GM18520 (cell line): ENCODE data around the gene COQ8B.

Experiments used
- ATAC-seq: cut with Tn5 transposase; IDR thresholded peaks from one replicate; pipeline ENCODE4 v1.9.1; 2021; ENCODE audit not compliant: unreplicated experiment

Gene COQ8B

GRCh38 chr19:40642051-40642706 is 74.5 kb downstream of the COQ8B start:
- ATAC-seq, result no peak
